Fibroblast of pulmonary artery (primary cell): ENCODE data around the gene CRCP.
"Not testable (repeated sequence)": the region's sequence is repeated elsewhere in the genome, so short reads cannot be mapped to it uniquely, and the experiment has no call there.

Source experiments
- DNase-seq: peaks from one replicate; pipeline ENCODE4 v3.0.0-alpha.2; 2010; ENCODE audit warnings: low read depth
- H3K4me3 ChIP-seq: replicated peaks from 2 replicates; pipeline ENCODE4 v1.5.1; 2011; ENCODE audit warnings: low read depth, mild to moderate bottlenecking, control low read depth, low read length, moderate library complexity
- TF ChIP-seq, protein P1 (sequence below): IDR thresholded peaks from 2 replicates; pipeline ENCODE4 v1.5.1; 2011; ENCODE audit warnings: mild to moderate bottlenecking, control low read depth, low read length, inconsistent platforms; ENCODE audit errors: missing control alignments

CRCP gene

DNA sequence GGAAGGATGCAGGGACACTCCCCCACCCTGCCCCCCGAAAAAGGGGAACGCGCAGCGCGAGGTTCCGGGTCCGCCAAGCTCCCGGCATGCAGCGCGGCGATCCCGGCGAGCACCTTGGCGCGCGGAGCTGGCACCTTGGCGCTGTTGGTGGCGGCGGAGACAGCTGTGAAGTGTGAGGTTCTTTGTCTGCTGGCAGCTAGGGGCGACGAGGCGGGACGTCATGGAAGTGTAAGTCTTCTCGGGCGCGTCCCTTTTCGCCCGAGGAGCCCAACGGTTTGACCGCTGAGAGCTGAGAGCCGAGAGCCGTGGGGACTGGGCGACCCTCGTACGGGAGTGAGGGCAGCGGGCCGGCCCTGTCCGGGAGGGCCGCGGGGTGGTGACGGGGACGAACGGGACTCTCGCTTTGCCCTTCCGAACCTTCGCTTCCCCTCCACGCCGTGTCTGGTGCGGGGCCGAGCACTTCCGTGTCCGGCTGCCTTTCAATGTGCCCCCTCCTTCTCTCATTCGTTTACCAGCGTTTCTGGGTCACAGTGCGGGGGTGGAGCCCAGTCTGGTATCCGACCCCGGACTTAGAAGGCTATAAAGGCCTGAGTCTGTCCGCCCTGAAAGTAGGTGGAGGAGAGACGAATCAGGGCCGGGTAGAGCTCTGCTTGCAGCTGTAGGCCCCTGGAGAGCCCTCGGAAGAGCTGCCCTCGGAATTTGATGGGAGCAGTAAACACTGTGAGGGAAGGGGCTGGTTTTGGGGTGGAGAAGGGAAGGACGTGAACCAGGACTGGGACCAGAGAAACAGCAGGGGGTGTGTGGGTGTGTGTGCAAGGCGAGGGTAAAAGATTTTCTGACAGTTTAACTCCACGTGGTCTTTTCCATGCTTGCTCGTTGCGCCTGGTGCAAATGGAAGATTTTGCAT lies at the start of gene CRCP:
Gene CRCP (plus strand): TSS at position 105 of the 907 bp plus-strand sequence. CDS start 116 bp downstream, at position 221.
- DNase-seq = peak; percentile 78
- TF ChIP-seq, protein P1, sequence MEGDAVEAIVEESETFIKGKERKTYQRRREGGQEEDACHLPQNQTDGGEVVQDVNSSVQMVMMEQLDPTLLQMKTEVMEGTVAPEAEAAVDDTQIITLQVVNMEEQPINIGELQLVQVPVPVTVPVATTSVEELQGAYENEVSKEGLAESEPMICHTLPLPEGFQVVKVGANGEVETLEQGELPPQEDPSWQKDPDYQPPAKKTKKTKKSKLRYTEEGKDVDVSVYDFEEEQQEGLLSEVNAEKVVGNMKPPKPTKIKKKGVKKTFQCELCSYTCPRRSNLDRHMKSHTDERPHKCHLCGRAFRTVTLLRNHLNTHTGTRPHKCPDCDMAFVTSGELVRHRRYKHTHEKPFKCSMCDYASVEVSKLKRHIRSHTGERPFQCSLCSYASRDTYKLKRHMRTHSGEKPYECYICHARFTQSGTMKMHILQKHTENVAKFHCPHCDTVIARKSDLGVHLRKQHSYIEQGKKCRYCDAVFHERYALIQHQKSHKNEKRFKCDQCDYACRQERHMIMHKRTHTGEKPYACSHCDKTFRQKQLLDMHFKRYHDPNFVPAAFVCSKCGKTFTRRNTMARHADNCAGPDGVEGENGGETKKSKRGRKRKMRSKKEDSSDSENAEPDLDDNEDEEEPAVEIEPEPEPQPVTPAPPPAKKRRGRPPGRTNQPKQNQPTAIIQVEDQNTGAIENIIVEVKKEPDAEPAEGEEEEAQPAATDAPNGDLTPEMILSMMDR = peak; percentile 64
- H3K4me3 ChIP-seq = peak within 1 kb of the TSS; percentile 85

DNA sequence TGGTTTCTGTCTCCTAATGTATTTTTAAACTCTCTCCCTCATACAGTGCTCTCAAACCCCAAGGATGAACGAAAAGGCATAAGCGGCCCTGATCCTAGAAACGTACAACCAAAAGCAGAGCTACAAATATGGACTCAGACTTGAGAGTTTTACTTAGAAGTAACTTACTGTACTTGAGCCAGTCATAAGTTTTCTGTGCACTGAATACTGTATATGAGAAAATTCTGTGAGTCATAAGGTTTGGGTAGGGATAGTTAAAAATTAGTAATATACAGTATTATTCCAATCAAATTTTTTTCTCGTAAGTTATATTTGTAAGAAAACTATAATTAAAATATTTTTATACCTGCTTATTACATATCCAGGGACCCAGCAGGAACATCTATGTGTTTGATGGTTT lies 44.9 kb upstream of the CRCP start:
- TF ChIP-seq, protein P1 = no peak

DNA sequence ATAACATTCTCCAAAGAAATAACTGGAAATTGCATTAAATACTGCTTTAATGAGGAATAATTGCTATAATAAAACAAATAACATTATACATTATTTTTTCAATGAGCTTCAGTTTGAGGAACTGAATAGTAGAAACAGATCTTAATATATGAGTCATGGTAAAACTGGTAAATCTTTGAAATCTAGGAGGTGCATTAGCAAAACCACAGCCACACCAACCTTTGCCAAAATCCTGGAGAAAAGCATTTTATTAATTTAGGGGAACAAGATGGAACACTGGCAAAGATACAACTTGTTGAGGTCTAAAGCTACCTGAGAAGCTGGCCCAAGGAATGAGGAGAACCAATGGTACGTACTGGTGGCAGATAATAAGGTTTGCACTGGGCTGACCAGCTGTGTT lies 44.4 kb upstream of the CRCP start:
- H3K4me3 ChIP-seq = no peak overlapping the region
- no peak for DNase-seq
- TF ChIP-seq, protein P1 = no peak

More for the DNA sequence above, 44.9 kb upstream of the CRCP start:
- no peak overlapping the region for H3K4me3 ChIP-seq
- DNase-seq = no peak

DNA sequence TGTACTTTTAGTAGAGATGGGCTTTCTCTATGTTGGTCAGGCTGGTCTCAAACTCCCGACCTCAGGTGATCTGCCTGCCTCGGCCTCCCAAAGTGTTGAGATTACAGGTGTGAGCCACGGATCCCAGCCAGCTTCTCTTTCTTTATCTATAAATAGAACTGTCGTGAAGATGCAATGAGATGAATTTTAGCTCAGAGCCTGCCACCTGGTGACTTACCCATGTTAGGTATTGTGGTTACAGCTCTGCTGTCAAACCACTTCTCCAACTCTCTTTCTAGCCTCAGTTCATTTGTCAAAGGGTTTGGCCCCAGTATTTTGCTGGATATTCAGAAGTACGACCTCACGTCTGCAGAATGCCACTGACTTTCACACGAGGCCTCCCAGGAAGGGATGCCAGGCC lies 42.4 kb upstream of the CRCP start:
- DNase-seq, H3K4me3 ChIP-seq: not testable (repeated sequence)

DNA sequence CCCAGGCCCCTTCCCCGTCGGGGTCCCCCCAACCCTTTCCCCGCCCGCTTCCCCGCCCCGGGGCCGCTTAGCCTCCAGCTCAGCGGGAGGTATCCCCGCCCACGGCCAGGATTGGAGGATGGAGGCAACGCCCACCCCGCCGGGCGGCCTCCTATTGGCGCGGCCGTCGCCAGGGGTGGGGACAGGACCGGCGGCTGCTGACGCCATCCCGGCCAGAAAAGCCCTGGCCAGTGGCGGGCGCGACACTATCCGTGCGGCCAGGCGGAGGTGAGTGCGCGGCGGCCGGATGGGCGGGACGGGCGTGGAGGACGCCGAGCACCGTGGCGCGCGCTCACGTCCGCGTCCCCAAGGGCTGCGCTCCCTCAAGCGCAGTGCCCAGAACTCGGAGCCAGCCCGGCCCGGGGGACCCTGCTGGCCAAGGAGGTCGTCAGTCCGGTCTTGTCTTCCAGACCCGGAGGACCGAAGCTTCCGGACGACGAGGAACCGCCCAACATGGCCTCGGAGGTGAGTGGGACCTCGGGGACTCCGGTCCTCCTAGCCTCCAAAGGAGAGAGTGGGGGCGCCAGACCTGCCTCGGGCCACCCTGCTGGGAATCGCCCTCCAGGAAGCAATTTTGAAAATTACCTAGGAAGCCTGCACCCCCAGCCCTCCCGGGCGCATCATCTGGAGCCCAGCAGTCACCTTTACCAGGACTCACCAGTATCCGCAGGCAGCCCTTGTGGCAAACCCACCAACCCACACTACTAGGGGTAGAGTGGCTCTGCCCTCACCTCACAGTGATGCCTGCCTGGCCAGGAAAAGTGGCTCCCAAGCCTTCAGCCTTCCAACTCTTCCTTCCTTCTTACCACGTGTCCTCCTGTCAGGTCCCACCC lies 38.8 kb upstream of the CRCP start, which contains the start of gene ASL:
Gene ASL (plus strand): TSS at position 230 of the 872 bp plus-strand sequence. CDS start 263 bp downstream, at position 493.
- H3K4me3 ChIP-seq = peak within 1 kb of the TSS; percentile 73
- DNase-seq = peak; percentile 88
- TF ChIP-seq, protein P1 = no peak

DNA sequence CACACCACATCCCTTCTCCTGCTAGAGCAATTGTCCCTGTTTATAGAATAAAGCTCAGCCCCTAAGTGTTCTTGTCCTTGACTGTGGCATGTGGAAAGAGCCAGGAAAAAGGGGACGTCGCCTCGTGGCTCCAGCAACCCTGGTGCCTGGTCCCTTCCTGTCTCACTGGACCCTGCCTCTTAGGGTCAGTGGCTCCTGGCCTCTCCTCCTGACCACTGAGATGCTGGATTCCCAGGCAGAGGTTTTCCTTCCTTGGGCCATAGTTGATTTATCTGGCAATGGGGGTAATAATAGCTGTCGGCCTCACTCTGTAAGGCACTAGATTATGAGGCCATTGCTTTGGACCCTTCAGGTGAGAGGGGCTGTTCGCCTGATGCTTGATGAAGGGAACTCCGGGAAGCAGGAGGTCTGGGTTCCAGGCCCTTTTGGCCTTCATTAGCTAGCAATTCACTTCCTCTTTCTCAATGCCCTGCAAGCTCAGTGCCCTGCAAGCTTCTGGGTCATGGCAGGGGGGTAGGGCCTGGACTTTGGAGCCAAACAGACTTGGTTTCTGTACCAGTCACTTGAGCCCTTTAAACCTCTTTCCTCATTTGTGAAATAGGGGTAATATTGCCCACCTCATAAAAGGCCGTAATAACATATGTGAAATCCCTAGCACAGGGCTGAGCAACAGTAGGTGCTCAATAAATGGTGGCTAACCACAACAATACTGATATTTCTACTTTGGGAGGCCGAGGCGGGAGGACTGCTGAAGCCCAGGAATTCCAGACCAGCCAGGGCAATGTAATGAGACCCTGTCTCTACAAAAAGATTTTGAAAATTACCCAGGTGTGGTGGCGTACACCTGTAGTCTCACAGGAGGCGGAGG lies 38.0 kb upstream of the CRCP start:
- no peak for DNase-seq
- H3K4me3 ChIP-seq = peak overlapping the region; percentile 73
- TF ChIP-seq, protein P1 = no peak
